ENCODE data around the gene FRMD3. TPM values are rescaled to one million over a fixed set of nuclear protein-coding genes. Genes with fewer than 3 reads are reported as not detected.
"Not testable (repeated sequence)": the region's sequence is repeated elsewhere in the genome, so short reads cannot be mapped to it uniquely, and the experiment has no call there.

FRMD3 gene
- total RNA-seq, 2 experiments from 2014 or later, result 0.27 to 1.1 TPM

DNA sequence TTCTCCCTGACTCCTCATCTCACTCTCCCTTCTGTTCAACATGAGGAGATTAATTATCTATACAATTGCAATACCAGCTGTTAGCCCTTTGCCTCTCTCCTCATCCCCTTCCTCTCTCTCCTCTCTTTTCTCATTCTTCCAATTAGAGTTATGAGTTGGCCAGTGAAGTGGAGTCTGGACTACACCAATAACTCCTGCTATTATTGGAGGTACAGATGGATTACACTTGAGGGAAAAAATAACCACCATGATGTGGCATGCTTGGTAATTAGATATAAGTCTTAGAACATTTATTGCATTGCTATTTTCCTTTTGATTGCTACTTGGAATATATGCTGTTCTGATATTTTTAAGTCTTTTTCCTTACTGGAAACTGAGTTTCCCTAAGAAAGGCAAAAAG, 159.2 kb downstream of the FRMD3 start:
- Mint-ChIP-seq H3K27ac (no peak overlapping the region), H3K4me1 (ENCODE audit: low read depth) (no peaks in the 10 kb centered on the region), H3K27me3 (no peaks in the 10 kb centered on the region), H3K36me3 (ENCODE audit: low read depth) (no peaks in the 10 kb centered on the region), H3K4me3 (no peak overlapping the region), H3K9me3 (peaks cover 8% of the 10 kb centered on the region)
- CTCF ChIA-PET, result interaction anchor here (1.7 kb wide), 1 partner anchor 44 kb away, joined by 4 read pairs; no protein-coding TSS in a partner anchor
- TF ChIP-seq, protein P1, sequence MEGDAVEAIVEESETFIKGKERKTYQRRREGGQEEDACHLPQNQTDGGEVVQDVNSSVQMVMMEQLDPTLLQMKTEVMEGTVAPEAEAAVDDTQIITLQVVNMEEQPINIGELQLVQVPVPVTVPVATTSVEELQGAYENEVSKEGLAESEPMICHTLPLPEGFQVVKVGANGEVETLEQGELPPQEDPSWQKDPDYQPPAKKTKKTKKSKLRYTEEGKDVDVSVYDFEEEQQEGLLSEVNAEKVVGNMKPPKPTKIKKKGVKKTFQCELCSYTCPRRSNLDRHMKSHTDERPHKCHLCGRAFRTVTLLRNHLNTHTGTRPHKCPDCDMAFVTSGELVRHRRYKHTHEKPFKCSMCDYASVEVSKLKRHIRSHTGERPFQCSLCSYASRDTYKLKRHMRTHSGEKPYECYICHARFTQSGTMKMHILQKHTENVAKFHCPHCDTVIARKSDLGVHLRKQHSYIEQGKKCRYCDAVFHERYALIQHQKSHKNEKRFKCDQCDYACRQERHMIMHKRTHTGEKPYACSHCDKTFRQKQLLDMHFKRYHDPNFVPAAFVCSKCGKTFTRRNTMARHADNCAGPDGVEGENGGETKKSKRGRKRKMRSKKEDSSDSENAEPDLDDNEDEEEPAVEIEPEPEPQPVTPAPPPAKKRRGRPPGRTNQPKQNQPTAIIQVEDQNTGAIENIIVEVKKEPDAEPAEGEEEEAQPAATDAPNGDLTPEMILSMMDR (IDR thresholded peaks at IDR 0.05), result no peak
- no peak for DNase-seq
- ATAC-seq, result no peak
- POLR2A ChIA-PET, result no interaction called here
- intact Hi-C loops (cut with micrococcal nuclease), result no loop called here

DNA sequence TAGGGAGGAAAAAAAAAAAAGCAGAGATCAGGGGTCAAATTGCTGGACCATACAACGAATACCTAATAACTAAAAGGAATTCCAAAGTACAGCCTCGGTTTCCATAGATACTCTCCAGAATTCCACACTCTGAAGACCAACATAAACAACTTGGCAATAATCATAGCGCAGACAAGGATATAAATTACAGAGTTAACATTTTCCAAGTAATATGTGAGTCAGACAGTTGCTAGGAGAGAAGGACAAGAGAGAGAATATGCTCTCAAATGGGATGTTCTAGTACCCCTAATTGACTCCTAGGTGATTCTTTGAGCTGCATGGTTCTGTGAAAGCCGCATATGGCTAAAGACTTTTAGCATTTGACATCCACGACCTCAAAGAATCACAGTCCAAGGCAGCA, 165.2 kb downstream of the FRMD3 start:
- ChIA-PET POLR2A (no interaction called here), CTCF (interaction anchor here (1.7 kb wide), 1 partner anchor 12 kb away, joined by 3 read pairs; no protein-coding TSS in a partner anchor)
- TF ChIP-seq, protein P1 (IDR thresholded peaks at IDR 0.05), result no peak
- DNase-seq, result no peak
- intact Hi-C loops (cut with micrococcal nuclease), result no loop called here
- Mint-ChIP-seq H3K27me3 (no peaks in the 10 kb centered on the region), H3K4me3 (no peak overlapping the region), H3K36me3 (ENCODE audit: low read depth) (no peaks in the 10 kb centered on the region), H3K4me1 (ENCODE audit: low read depth) (no peaks in the 10 kb centered on the region), H3K9me3 (no peaks in the 10 kb centered on the region), H3K27ac (no peak overlapping the region)
- ATAC-seq, result no peak

DNA sequence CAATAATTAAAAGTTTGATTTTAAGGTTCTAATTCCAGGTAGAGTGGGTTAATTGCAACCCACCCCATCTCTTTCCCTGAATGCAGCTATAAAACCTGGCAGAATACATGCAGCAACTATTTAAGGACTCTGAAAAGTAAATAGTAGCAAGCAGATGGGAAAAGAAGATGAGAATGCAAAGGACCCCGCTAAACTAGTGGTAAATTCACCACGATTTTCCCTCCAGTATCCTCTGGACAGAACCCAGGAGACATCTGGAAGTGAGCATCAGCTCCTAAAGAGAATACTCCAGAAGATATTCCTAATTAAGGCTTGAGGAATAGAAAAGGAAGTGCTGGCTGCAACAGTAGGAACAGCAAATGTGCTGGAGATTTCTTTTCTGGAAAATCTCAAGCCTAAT, 170.9 kb downstream of the FRMD3 start:
- ATAC-seq (no peak), DNase-seq (no peak)
- H3K27ac Mint-ChIP-seq, result no peak overlapping the region
- H3K4me3 Mint-ChIP-seq, result no peak overlapping the region
- no peaks in the 10 kb centered on the region for H3K36me3 Mint-ChIP-seq (ENCODE audit: low read depth)
- no peaks in the 10 kb centered on the region for H3K27me3 Mint-ChIP-seq
- TF ChIP-seq, protein P1 (IDR thresholded peaks at IDR 0.05), result no peak
- CTCF ChIA-PET, result no interaction called here
- POLR2A ChIA-PET, result no interaction called here
- no peaks in the 10 kb centered on the region for H3K9me3 Mint-ChIP-seq
- no peaks in the 10 kb centered on the region for H3K4me1 Mint-ChIP-seq (ENCODE audit: low read depth)
- intact Hi-C loops (cut with micrococcal nuclease), result no loop called here

DNA sequence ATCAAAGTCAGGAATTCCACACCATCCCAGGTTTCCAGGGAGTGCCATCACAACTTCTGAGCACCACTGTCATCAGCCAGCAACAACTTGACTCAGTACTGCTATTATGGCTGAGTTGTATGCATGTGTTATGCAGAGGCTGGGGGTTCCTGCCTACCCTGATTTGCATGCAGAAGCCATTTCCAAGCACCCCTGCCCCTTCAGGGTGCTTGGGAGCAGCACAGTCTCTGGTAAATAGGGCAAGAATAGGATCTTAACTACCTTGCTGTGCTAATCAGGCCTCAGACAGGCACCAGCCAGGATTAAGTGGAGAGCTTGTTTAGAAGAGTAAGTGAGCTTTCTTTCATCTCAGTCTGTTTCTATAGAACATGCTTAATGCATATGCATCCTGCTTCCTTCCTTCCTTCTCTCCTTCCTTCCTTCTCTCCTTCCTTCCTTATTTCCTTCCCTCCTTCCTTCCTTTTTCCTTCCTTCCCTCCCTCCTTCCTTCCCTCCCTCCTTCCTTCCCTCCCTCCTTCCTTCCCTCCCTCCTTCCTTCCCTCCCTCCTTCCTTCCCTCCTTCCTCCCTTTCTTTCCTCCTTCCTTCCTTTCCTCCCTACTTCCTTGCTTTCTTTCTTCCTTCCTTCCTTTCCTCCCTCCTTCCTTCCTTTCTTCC, 175.7 kb downstream of the FRMD3 start:
- intact Hi-C loops (cut with micrococcal nuclease), result no loop called here
- ChIA-PET CTCF (no interaction called here), POLR2A (no interaction called here)
- no peak overlapping the region for H3K27ac Mint-ChIP-seq
- H3K9me3 Mint-ChIP-seq, result no peaks in the 10 kb centered on the region
- no peak for DNase-seq
- H3K4me3 Mint-ChIP-seq, result no peak overlapping the region
- TF ChIP-seq, protein P1 (IDR thresholded peaks at IDR 0.05), result no peak
- H3K36me3 Mint-ChIP-seq (ENCODE audit: low read depth), result peaks cover 1% of the 10 kb centered on the region
- H3K4me1 Mint-ChIP-seq (ENCODE audit: low read depth), result no peaks in the 10 kb centered on the region
- no peaks in the 10 kb centered on the region for H3K27me3 Mint-ChIP-seq
- no peak for ATAC-seq

DNA sequence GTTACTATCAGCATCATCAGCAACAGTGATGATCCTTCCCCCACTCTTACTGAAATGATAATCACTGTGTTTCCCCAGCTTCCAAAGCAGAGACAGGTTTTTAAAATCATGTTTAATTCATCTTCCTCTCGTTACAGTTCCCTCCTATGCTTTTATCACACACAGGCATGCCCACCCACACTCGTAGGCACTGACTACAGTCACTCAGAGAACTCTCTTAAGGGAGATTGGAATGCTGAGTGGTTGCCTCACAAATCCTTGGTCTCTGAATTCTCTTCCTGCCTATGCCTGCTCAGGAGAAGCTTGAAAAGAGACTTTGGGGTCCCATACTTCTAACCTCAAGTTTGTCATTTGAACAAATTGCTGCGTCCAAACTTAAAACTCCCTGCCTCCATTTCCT, 179.2 kb downstream of the FRMD3 start:
- H3K36me3 Mint-ChIP-seq (ENCODE audit: low read depth), result peaks cover 1% of the 10 kb centered on the region
- CTCF ChIA-PET, result no interaction called here
- DNase-seq (no peak), ATAC-seq (no peak)
- no peak overlapping the region for H3K27ac Mint-ChIP-seq
- TF ChIP-seq, protein P1 (IDR thresholded peaks at IDR 0.05), result no peak
- no peaks in the 10 kb centered on the region for H3K27me3 Mint-ChIP-seq
- no peak overlapping the region for H3K4me3 Mint-ChIP-seq
- H3K4me1 Mint-ChIP-seq (ENCODE audit: low read depth), result no peaks in the 10 kb centered on the region
- intact Hi-C loops (cut with micrococcal nuclease), result no loop called here
- POLR2A ChIA-PET, result interaction anchor here (0.6 kb wide), 1 partner anchor 9 kb away, joined by 5 read pairs; no protein-coding TSS in a partner anchor
- H3K9me3 Mint-ChIP-seq, result peaks cover 5% of the 10 kb centered on the region

DNA sequence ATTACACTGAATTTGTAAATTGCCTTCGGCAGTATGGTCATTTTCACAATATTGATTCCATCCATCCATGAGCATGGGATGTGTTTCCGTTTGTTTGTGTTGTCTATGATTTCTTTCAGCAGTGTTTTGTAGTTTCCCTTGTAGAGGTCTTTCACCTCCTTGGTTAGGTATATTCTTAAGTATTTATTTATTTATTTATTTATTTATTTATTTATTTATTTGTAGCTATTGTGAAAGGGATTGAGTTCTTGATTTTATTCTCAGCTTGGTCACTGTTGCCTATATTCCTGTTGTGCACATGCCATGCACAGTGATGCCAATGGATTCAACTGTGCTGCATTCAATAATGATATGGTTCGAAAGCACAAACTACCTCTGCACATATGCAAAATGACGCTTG, 179.7 kb downstream of the FRMD3 start:
- H3K27me3 Mint-ChIP-seq; H3K4me3 Mint-ChIP-seq; CTCF ChIA-PET; intact Hi-C loops (cut with micrococcal nuclease); H3K9me3 Mint-ChIP-seq; H3K36me3 Mint-ChIP-seq (ENCODE audit: low read depth); H3K27ac Mint-ChIP-seq; H3K4me1 Mint-ChIP-seq (ENCODE audit: low read depth); ATAC-seq; POLR2A ChIA-PET; DNase-seq: not testable (repeated sequence)
